Large intestine (tissue), 3 donors: ENCODE results near the gene KDM1B. TPM values are rescaled to one million over a fixed set of nuclear protein-coding genes. Genes with fewer than 3 reads are reported as not detected.

Experiments used
- DNase-seq, 2 donors: peaks; one replicate each; pipeline versions ENCODE4 v3.0.0 to v3.0.0-alpha.2; 2013
- H3K27ac ChIP-seq: one replicate; pipeline ENCODE4 v1.5.1; 2013; ENCODE audit warnings: low read length
- H3K27me3 ChIP-seq: 2 replicates; pipeline ENCODE4 v1.6.1; 2013; ENCODE audit warnings: low read length; ENCODE audit not compliant: control insufficient read depth, insufficient read depth
- H3K36me3 ChIP-seq: 2 replicates; pipeline ENCODE4 v1.6.1; 2013; ENCODE audit warnings: low read length; ENCODE audit not compliant: control insufficient read depth, insufficient read depth
- H3K4me1 ChIP-seq: one replicate; pipeline ENCODE4 v1.6.1; 2013; ENCODE audit warnings: low read length; ENCODE audit not compliant: control insufficient read depth, insufficient read depth
- H3K4me3 ChIP-seq: one replicate; pipeline ENCODE4 v1.5.1; 2013; ENCODE audit warnings: low read length
- H3K9me3 ChIP-seq: one replicate; pipeline ENCODE4 v1.6.1; 2013; ENCODE audit warnings: mild to moderate bottlenecking, low read depth, low read length, moderate library complexity; ENCODE audit not compliant: control insufficient read depth
- WGBS: methylation state at CpG from one replicate; pipeline ENCODE4 v1.1.5; 2013; ENCODE audit warnings: low lambda C conversion rate; ENCODE audit not compliant: insufficient coverage; 5-methylcytosine and 5-hydroxymethylcytosine counted together
- polyA plus RNA-seq: library from polyadenylated mRNA; unstranded; fragments of 120-200 nt; gene quantifications from one replicate; pipeline ENCODE4 v1.2.1, GENCODE V29; 2013

Gene KDM1B
- polyA plus RNA-seq, 1 donor, result 11.4 TPM

- Histone ChIP-seq H3K4me3 (no peak overlapping the region), H3K9me3 (peaks cover 5% of the 10 kb centered on the region), H3K27me3 (no peaks in the 10 kb centered on the region), H3K4me1 (peaks cover 13% of the 10 kb centered on the region), H3K27ac (no peak overlapping the region), H3K36me3 (no peaks in the 10 kb centered on the region)
- no peak for DNase-seq
- no CpG with 5 or more reads among the region's 4 CpGs for WGBS
Observed at GRCh38 chr6:18268066-18268465, 112.8 kb downstream of the KDM1B start.

GRCh38 chr6:18269253-18269652 is 114.0 kb downstream of the KDM1B start:
- no peak overlapping the region for H3K4me3 ChIP-seq
- peaks cover 13% of the 10 kb centered on the region for H3K4me1 ChIP-seq
- peak in 1 of 2 donors; percentile 20 for DNase-seq
- no peaks in the 10 kb centered on the region for H3K36me3 ChIP-seq
- no peak overlapping the region for H3K27ac ChIP-seq
- H3K27me3 ChIP-seq, result no peaks in the 10 kb centered on the region
- peaks cover 5% of the 10 kb centered on the region for H3K9me3 ChIP-seq
- WGBS, result no CpG with 5 or more reads among the region's 3 CpGs

GRCh38 chr6:18269717-18270116 is 114.5 kb downstream of the KDM1B start:
- DNase-seq, result no peak

GRCh38 chr6:18270216-18270615 is 115.0 kb downstream of the KDM1B start:
- no peak overlapping the region for H3K4me3 ChIP-seq
- no peak for DNase-seq
- WGBS, result no CpG with 5 or more reads among the region's 4 CpGs

More at GRCh38 chr6:18269717-18270116, 114.5 kb downstream of the KDM1B start:
- Histone ChIP-seq H3K9me3 (peaks cover 5% of the 10 kb centered on the region), H3K36me3 (no peaks in the 10 kb centered on the region), H3K4me1 (peaks cover 13% of the 10 kb centered on the region), H3K27ac (no peak overlapping the region), H3K4me3 (no peak overlapping the region), H3K27me3 (no peaks in the 10 kb centered on the region)
- no CpG with 5 or more reads among the region's 10 CpGs for WGBS

More at GRCh38 chr6:18270216-18270615, 115.0 kb downstream of the KDM1B start:
- Histone ChIP-seq H3K27ac (no peak overlapping the region), H3K4me1 (peaks cover 9% of the 10 kb centered on the region), H3K36me3 (no peaks in the 10 kb centered on the region), H3K9me3 (peaks cover 5% of the 10 kb centered on the region), H3K27me3 (peaks cover 1% of the 10 kb centered on the region)

Other genes starting within 250 kb of the KDM1B start
- 34.4 TPM for gene KIF13A, start 167.8 kb upstream of the KDM1B start, polyA plus RNA-seq
- gene NHLRC1, start 32.7 kb upstream of the KDM1B start, polyA plus RNA-seq, result 2.6 TPM
- 20.7 TPM for gene TPMT, start 345 bp upstream of the KDM1B start, polyA plus RNA-seq
- 108 TPM for gene DEK, start 109.1 kb downstream of the KDM1B start, polyA plus RNA-seq
- 2.0 TPM for gene RNF144B, start 231.9 kb downstream of the KDM1B start, polyA plus RNA-seq